Mammary epithelial cell (primary cell): Measurements from ENCODE around the gene PIP5K1C.

Experiments used
- EZH2 ChIP-seq: IDR thresholded peaks from 2 replicates; pipeline ENCODE4 v1.6.1; 2012; ENCODE audit warnings: low read length, inconsistent platforms, borderline replicate concordance
- TF ChIP-seq, protein P1 (sequence below), 2 donors: IDR thresholded peaks in 1 of 2; conservative IDR thresholded peaks in 1 of 2; 2 replicates each; pipeline ENCODE4 v1.5.1; 2011 to 2012; ENCODE audit warnings: inconsistent platforms in 2 of 2, low read length in 2 of 2, mild to moderate bottlenecking in 2 of 2, control low read depth in 1 of 2, low read depth in 1 of 2; ENCODE audit not compliant: insufficient read depth in 1 of 2; ENCODE audit errors: extremely low read depth in 1 of 2

GRCh38 chr19:3695986-3696659, 4.1 kb downstream of the PIP5K1C start:
- TF ChIP-seq, protein P1, sequence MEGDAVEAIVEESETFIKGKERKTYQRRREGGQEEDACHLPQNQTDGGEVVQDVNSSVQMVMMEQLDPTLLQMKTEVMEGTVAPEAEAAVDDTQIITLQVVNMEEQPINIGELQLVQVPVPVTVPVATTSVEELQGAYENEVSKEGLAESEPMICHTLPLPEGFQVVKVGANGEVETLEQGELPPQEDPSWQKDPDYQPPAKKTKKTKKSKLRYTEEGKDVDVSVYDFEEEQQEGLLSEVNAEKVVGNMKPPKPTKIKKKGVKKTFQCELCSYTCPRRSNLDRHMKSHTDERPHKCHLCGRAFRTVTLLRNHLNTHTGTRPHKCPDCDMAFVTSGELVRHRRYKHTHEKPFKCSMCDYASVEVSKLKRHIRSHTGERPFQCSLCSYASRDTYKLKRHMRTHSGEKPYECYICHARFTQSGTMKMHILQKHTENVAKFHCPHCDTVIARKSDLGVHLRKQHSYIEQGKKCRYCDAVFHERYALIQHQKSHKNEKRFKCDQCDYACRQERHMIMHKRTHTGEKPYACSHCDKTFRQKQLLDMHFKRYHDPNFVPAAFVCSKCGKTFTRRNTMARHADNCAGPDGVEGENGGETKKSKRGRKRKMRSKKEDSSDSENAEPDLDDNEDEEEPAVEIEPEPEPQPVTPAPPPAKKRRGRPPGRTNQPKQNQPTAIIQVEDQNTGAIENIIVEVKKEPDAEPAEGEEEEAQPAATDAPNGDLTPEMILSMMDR (conservative IDR thresholded peaks at IDR 0.05 in 1 of 2, IDR thresholded peaks at IDR 0.05 in 1 of 2; ENCODE audit: extremely low read depth in 1 of 2, insufficient read depth in 1 of 2, low read depth in 1 of 2, low read length in 2 of 2), result no peak
- TF ChIP-seq EZH2, result no peak
